HEK293 (cell line): Measurements from ENCODE around the gene OR10AD1.

Source experiments
- GLIS2 ChIP-seq: fragments of 450-650 bp; formaldehyde crosslinking; IDR thresholded peaks from 2 replicates; pipeline ENCODE4 v1.5.1; 2016; ENCODE audit warnings: missing biosample characterization, missing genetic modification characterization
- KLF16 ChIP-seq: fragments of 450-650 bp; formaldehyde crosslinking; IDR thresholded peaks from 2 replicates; pipeline ENCODE4 v1.5.1; 2017; ENCODE audit warnings: missing biosample characterization, missing genetic modification characterization
- RBAK ChIP-seq: fragments of 450-650 bp; formaldehyde crosslinking; IDR thresholded peaks from 2 replicates; pipeline ENCODE4 v1.5.1; 2016; ENCODE audit warnings: missing biosample characterization, missing genetic modification characterization
- SETDB1 ChIP-seq: IDR thresholded peaks from one replicate; pipeline ENCODE4 v1.6.1; 2017; ENCODE audit warnings: mild to moderate bottlenecking, low read length, moderate library complexity, mixed read lengths; ENCODE audit not compliant: insufficient read length
- TRIM28 ChIP-seq: IDR thresholded peaks from 2 replicates; pipeline ENCODE4 v1.6.1; 2011; ENCODE audit warnings: low read length, control low read depth, borderline replicate concordance
- ZBTB17 ChIP-seq: fragments of 450-650 bp; formaldehyde crosslinking; IDR thresholded peaks from 2 replicates; pipeline ENCODE4 v1.5.1; 2016; ENCODE audit warnings: missing biosample characterization, missing genetic modification characterization
- ZBTB48 ChIP-seq: fragments of 450-650 bp; formaldehyde crosslinking; IDR thresholded peaks from 2 replicates; pipeline ENCODE4 v1.5.1; 2016; ENCODE audit warnings: missing biosample characterization, missing genetic modification characterization
- ZBTB7A ChIP-seq: fragments of 450-650 bp; formaldehyde crosslinking; IDR thresholded peaks from 2 replicates; pipeline ENCODE4 v1.5.1; 2016; ENCODE audit warnings: low read depth, missing biosample characterization, missing genetic modification characterization
- ZFP3 ChIP-seq: fragments of 450-650 bp; formaldehyde crosslinking; IDR thresholded peaks from 2 replicates; pipeline ENCODE4 v1.5.1; 2016; ENCODE audit warnings: low read depth, missing biosample characterization, missing genetic modification characterization
- ZNF157 ChIP-seq: fragments of 450-650 bp; formaldehyde crosslinking; IDR thresholded peaks from 2 replicates; pipeline ENCODE4 v1.5.1; 2016; ENCODE audit warnings: missing biosample characterization, missing genetic modification characterization
- ZNF202 ChIP-seq: fragments of 450-650 bp; formaldehyde crosslinking; IDR thresholded peaks from 2 replicates; pipeline ENCODE4 v1.5.1; 2016; ENCODE audit warnings: missing biosample characterization, missing genetic modification characterization, borderline replicate concordance
- ZNF214 ChIP-seq: fragments of 450-650 bp; formaldehyde crosslinking; IDR thresholded peaks from 2 replicates; pipeline ENCODE4 v1.5.1; 2017; ENCODE audit warnings: missing biosample characterization, mild to moderate bottlenecking, missing genetic modification characterization, borderline replicate concordance
- ZNF223 ChIP-seq: fragments of 450-650 bp; formaldehyde crosslinking; IDR thresholded peaks from 2 replicates; pipeline ENCODE4 v1.5.1; 2016; ENCODE audit warnings: missing biosample characterization, missing genetic modification characterization
- ZNF302 ChIP-seq: fragments of 450-650 bp; formaldehyde crosslinking; IDR thresholded peaks from 2 replicates; pipeline ENCODE4 v1.5.1; 2016; ENCODE audit warnings: missing biosample characterization, missing genetic modification characterization, low read depth
- ZNF324 ChIP-seq: fragments of 450-650 bp; formaldehyde crosslinking; IDR thresholded peaks from 2 replicates; pipeline ENCODE4 v1.5.1; 2016; ENCODE audit warnings: missing biosample characterization, missing genetic modification characterization
- ZNF394 ChIP-seq: fragments of 450-650 bp; formaldehyde crosslinking; IDR thresholded peaks from 2 replicates; pipeline ENCODE4 v1.5.1; 2016; ENCODE audit warnings: missing biosample characterization, missing genetic modification characterization, mild to moderate bottlenecking, moderate library complexity, borderline replicate concordance
- ZNF426 ChIP-seq: fragments of 450-650 bp; formaldehyde crosslinking; IDR thresholded peaks from 2 replicates; pipeline ENCODE4 v1.5.1; 2017; ENCODE audit warnings: missing biosample characterization, missing genetic modification characterization, mild to moderate bottlenecking, inconsistent platforms, moderate library complexity
- ZNF48 ChIP-seq: fragments of 450-650 bp; formaldehyde crosslinking; IDR thresholded peaks from 2 replicates; pipeline ENCODE4 v1.5.1; 2016; ENCODE audit warnings: missing biosample characterization, missing genetic modification characterization
- ZNF510 ChIP-seq: fragments of 450-650 bp; formaldehyde crosslinking; IDR thresholded peaks from 2 replicates; pipeline ENCODE4 v1.5.1; 2018; ENCODE audit warnings: mild to moderate bottlenecking, missing genetic modification characterization, missing biosample characterization; ENCODE audit not compliant: insufficient replicate concordance
- ZNF549 ChIP-seq: fragments of 450-650 bp; IDR thresholded peaks from 2 replicates; pipeline ENCODE4 v1.5.1; 2018; ENCODE audit warnings: missing biosample characterization, missing genetic modification characterization, mild to moderate bottlenecking, inconsistent platforms, moderate library complexity
- ZSCAN16 ChIP-seq: fragments of 450-650 bp; formaldehyde crosslinking; IDR thresholded peaks from 2 replicates; pipeline ENCODE4 v1.5.1; 2016; ENCODE audit warnings: missing biosample characterization, missing genetic modification characterization
- ZXDB ChIP-seq: fragments of 450-650 bp; formaldehyde crosslinking; IDR thresholded peaks from 2 replicates; pipeline ENCODE4 v1.5.1; 2016; ENCODE audit warnings: missing biosample characterization, missing genetic modification characterization
- TF ChIP-seq, protein P1 (sequence below): fragments of 450-650 bp; formaldehyde crosslinking; IDR thresholded peaks from 2 replicates; pipeline ENCODE4 v1.5.1; 2016; ENCODE audit warnings: missing biosample characterization, missing genetic modification characterization
- TF ChIP-seq, protein P2 (sequence below): fragments of 450-650 bp; formaldehyde crosslinking; IDR thresholded peaks from 2 replicates; pipeline ENCODE4 v1.5.1; 2017; ENCODE audit warnings: missing biosample characterization, missing genetic modification characterization
- TF ChIP-seq, protein P3 (sequence below): fragments of 450-650 bp; formaldehyde crosslinking; IDR thresholded peaks from 2 replicates; pipeline ENCODE4 v1.5.1; 2017; ENCODE audit warnings: missing biosample characterization, missing genetic modification characterization
- TF ChIP-seq, protein P4 (sequence below): IDR thresholded peaks from 2 replicates; pipeline ENCODE4 v1.6.1; 2011; ENCODE audit warnings: mild to moderate bottlenecking, low read depth, low read length, borderline replicate concordance
- TF ChIP-seq, protein P5 (sequence below): fragments of 450-650 bp; formaldehyde crosslinking; optimal IDR thresholded peaks from 2 replicates; pipeline ENCODE3; 2016; ENCODE audit warnings: missing biosample characterization, mild to moderate bottlenecking, missing genetic modification characterization
- TF ChIP-seq, protein P6 (sequence below): fragments of 450-650 bp; formaldehyde crosslinking; IDR thresholded peaks from 2 replicates; pipeline ENCODE4 v1.5.1; 2016; ENCODE audit warnings: missing biosample characterization, missing genetic modification characterization
- TF ChIP-seq, protein P7 (sequence below): fragments of 450-650 bp; formaldehyde crosslinking; IDR thresholded peaks from 2 replicates; pipeline ENCODE4 v1.5.0; 2017; ENCODE audit warnings: missing biosample characterization, missing genetic modification characterization, borderline replicate concordance

The OR10AD1 gene

DNA sequence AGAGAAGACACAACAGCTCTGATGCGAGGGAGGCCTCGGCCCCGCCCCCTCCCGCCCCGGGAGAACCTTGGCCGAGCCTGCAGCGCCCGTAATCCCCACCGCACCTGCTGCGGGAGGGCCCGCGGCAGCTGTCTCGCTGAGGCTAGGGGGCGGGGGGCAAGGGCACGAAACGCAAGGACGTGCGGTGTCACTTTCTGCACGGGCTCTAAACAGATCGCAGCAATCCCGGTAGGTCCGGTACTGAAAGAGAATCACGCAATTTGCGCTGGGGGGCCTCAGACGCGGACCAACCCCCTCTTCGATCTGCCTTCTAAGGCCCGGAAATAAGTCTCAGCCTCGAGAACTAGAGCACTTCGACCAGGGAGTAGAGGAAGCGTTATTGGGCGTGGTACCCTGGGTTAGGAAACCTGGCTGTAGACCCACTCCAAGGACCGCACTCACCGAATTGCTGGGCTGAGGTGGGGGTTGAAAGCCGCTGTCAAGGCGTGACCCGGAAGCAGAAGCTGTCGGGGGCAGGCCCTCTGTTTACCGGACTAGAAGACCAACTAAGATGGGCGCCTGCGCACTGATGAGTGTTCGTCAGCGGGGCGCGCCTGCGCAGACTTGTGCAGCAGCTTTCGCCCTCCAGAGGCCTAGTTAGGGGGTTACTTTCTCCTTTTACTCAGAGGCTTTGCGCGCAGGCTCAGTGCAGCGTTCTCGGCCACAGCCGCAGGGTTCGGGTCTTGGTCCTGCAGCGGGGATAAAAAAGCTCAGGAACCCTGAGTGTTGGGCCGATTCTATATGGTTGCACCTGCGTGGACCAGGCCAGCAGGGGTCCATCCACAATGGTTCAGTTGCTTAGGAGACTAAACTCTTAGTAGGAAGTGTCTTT lies 45.8 kb downstream of the OR10AD1 start, which contains the start of gene ASB8 (continued):
- TF ChIP-seq, protein P1, sequence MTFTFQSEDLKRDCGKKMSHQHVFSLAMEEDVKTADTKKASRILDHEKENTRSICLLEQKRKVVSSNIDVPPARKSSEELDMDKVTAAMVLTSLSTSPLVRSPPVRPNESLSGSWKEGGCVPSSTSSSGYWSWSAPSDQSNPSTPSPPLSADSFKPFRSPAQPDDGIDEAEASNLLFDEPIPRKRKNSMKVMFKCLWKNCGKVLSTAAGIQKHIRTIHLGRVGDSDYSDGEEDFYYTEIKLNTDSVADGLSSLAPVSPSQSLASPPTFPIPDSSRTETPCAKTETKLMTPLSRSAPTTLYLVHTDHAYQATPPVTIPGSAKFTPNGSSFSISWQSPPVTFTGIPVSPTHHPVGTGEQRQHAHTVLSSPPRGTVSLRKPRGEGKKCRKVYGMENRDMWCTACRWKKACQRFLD, result no peak
- TF ChIP-seq ZBTB48 (tag by site-specific recombination) (peak; percentile 32; the same call in 1 of the 2 replicates), ZNF510 (tag by site-specific recombination) (no peak), ZFP3 (no peak), TRIM28 (no peak; the same call in 1 of the 2 replicates), ZBTB7A (tag by site-specific recombination) (peak; percentile 55), ZNF48 (no peak), ZNF202 (tag by site-specific recombination) (no peak), SETDB1 (no peak), ZNF549 (no peak), GLIS2 (tag by site-specific recombination) (peak; percentile 88), ZNF157 (tag by site-specific recombination) (no peak), ZXDB (peak; percentile 81), ZNF223 (tag by site-specific recombination) (no peak), KLF16 (peak; percentile 90), ZNF426 (tag by site-specific recombination) (no peak), ZSCAN16 (no peak), ZNF302 (tag by site-specific recombination) (no peak), ZNF324 (0 out of 2 replicates have a peak, but pooled peaks have one; percentile 16), ZBTB17 (tag by site-specific recombination) (peak; percentile 82), RBAK (tag by site-specific recombination) (no peak), ZNF214 (tag by site-specific recombination) (no peak), ZNF394 (peak; percentile 40; the same call in 1 of the 2 replicates)
- TF ChIP-seq, protein P2, sequence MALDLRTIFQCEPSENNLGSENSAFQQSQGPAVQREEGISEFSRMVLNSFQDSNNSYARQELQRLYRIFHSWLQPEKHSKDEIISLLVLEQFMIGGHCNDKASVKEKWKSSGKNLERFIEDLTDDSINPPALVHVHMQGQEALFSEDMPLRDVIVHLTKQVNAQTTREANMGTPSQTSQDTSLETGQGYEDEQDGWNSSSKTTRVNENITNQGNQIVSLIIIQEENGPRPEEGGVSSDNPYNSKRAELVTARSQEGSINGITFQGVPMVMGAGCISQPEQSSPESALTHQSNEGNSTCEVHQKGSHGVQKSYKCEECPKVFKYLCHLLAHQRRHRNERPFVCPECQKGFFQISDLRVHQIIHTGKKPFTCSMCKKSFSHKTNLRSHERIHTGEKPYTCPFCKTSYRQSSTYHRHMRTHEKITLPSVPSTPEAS (tag by site-specific recombination), result 0 out of 2 replicates have a peak, but pooled peaks have one; percentile 7
- TF ChIP-seq, protein P3, sequence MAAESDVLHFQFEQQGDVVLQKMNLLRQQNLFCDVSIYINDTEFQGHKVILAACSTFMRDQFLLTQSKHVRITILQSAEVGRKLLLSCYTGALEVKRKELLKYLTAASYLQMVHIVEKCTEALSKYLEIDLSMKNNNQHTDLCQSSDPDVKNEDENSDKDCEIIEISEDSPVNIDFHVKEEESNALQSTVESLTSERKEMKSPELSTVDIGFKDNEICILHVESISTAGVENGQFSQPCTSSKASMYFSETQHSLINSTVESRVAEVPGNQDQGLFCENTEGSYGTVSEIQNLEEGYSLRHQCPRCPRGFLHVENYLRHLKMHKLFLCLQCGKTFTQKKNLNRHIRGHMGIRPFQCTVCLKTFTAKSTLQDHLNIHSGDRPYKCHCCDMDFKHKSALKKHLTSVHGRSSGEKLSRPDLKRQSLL (tag by site-specific recombination), result no peak
- TF ChIP-seq, protein P4, sequence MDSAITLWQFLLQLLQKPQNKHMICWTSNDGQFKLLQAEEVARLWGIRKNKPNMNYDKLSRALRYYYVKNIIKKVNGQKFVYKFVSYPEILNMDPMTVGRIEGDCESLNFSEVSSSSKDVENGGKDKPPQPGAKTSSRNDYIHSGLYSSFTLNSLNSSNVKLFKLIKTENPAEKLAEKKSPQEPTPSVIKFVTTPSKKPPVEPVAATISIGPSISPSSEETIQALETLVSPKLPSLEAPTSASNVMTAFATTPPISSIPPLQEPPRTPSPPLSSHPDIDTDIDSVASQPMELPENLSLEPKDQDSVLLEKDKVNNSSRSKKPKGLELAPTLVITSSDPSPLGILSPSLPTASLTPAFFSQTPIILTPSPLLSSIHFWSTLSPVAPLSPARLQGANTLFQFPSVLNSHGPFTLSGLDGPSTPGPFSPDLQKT, result no peak
- TF ChIP-seq, protein P5, sequence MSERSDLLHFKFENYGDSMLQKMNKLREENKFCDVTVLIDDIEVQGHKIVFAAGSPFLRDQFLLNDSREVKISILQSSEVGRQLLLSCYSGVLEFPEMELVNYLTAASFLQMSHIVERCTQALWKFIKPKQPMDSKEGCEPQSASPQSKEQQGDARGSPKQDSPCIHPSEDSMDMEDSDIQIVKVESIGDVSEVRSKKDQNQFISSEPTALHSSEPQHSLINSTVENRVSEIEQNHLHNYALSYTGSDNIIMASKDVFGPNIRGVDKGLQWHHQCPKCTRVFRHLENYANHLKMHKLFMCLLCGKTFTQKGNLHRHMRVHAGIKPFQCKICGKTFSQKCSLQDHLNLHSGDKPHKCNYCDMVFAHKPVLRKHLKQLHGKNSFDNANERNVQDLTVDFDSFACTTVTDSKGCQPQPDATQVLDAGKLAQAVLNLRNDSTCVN, result peak; percentile 35
- TF ChIP-seq, protein P6, sequence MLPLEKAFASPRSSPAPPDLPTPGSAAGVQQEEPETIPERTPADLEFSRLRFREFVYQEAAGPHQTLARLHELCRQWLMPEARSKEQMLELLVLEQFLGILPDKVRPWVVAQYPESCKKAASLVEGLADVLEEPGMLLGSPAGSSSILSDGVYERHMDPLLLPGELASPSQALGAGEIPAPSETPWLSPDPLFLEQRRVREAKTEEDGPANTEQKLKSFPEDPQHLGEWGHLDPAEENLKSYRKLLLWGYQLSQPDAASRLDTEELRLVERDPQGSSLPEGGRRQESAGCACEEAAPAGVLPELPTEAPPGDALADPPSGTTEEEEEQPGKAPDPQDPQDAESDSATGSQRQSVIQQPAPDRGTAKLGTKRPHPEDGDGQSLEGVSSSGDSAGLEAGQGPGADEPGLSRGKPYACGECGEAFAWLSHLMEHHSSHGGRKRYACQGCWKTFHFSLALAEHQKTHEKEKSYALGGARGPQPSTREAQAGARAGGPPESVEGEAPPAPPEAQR, result no peak
- TF ChIP-seq, protein P7, sequence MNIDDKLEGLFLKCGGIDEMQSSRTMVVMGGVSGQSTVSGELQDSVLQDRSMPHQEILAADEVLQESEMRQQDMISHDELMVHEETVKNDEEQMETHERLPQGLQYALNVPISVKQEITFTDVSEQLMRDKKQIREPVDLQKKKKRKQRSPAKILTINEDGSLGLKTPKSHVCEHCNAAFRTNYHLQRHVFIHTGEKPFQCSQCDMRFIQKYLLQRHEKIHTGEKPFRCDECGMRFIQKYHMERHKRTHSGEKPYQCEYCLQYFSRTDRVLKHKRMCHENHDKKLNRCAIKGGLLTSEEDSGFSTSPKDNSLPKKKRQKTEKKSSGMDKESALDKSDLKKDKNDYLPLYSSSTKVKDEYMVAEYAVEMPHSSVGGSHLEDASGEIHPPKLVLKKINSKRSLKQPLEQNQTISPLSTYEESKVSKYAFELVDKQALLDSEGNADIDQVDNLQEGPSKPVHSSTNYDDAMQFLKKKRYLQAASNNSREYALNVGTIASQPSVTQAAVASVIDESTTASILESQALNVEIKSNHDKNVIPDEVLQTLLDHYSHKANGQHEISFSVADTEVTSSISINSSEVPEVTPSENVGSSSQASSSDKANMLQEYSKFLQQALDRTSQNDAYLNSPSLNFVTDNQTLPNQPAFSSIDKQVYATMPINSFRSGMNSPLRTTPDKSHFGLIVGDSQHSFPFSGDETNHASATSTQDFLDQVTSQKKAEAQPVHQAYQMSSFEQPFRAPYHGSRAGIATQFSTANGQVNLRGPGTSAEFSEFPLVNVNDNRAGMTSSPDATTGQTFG (tag by site-specific recombination), result no peak
